Measurements from ENCODE around the gene RIC8B.

The RIC8B gene

GRCh38 chr12:106736051-106736957, 38.2 kb upstream of the RIC8B start:
- Histone ChIP-seq H3K27me3 (no peaks in the 10 kb centered on the region), H3K4me1 (peaks cover 25% of the 10 kb centered on the region), H3K4me3 (ENCODE audit: low read depth, low read length) (no peak overlapping the region), H3K9me3 (no peaks in the 10 kb centered on the region), H3K36me3 (no peaks in the 10 kb centered on the region)
- peak; percentile 44 for DNase-seq
- peak; percentile 30; the same call in 1 of the 2 replicates for TF ChIP-seq CTCF (IDR thresholded peaks at IDR 0.05; ENCODE audit: low read depth, low read length)

GRCh38 chr12:106739318-106739717, 35.2 kb upstream of the RIC8B start:
- Histone ChIP-seq H3K4me3 (ENCODE audit: low read depth, low read length) (no peak overlapping the region), H3K9me3 (no peaks in the 10 kb centered on the region), H3K4me1 (peaks cover 22% of the 10 kb centered on the region), H3K27me3 (no peaks in the 10 kb centered on the region), H3K36me3 (no peaks in the 10 kb centered on the region)
- no peak for DNase-seq
- no peak for TF ChIP-seq CTCF (IDR thresholded peaks at IDR 0.05; ENCODE audit: low read depth, low read length)

GRCh38 chr12:106739815-106740530, 34.5 kb upstream of the RIC8B start:
- no peak for DNase-seq
- Histone ChIP-seq H3K36me3 (no peaks in the 10 kb centered on the region), H3K27me3 (no peaks in the 10 kb centered on the region), H3K9me3 (no peaks in the 10 kb centered on the region), H3K4me3 (ENCODE audit: low read depth, low read length) (no peak overlapping the region), H3K4me1 (peaks cover 22% of the 10 kb centered on the region)
- no peak for TF ChIP-seq CTCF (IDR thresholded peaks at IDR 0.05; ENCODE audit: low read depth, low read length)

GRCh38 chr12:106740818-106741217, 33.7 kb upstream of the RIC8B start:
- H3K27me3 ChIP-seq, result no peaks in the 10 kb centered on the region
- no peaks in the 10 kb centered on the region for H3K36me3 ChIP-seq
- TF ChIP-seq CTCF (IDR thresholded peaks at IDR 0.05; ENCODE audit: low read depth, low read length), result no peak
- H3K4me3 ChIP-seq (ENCODE audit: low read depth, low read length), result no peak overlapping the region
- H3K9me3 ChIP-seq, result no peaks in the 10 kb centered on the region
- peaks cover 20% of the 10 kb centered on the region for H3K4me1 ChIP-seq
- no peak for DNase-seq

- H3K36me3 ChIP-seq, result no peaks in the 10 kb centered on the region
- H3K4me1 ChIP-seq, result peaks cover 16% of the 10 kb centered on the region
Measured at GRCh38 chr12:106741247-106741646, 33.2 kb upstream of the RIC8B start.

More at GRCh38 chr12:106741247-106741646, 33.2 kb upstream of the RIC8B start:
- no peak for DNase-seq
- TF ChIP-seq CTCF (IDR thresholded peaks at IDR 0.05; ENCODE audit: low read depth, low read length), result no peak
- H3K9me3 ChIP-seq, result no peaks in the 10 kb centered on the region
- H3K27me3 ChIP-seq, result no peaks in the 10 kb centered on the region
- H3K4me3 ChIP-seq (ENCODE audit: low read depth, low read length), result no peak overlapping the region

All from BE2C (cell line).